H1 (cell line): ENCODE results near the gene HOXB9. TPM values are rescaled to one million over a fixed set of nuclear protein-coding genes. Genes with fewer than 3 reads are reported as not detected.

Experiments
- CTCF ChIA-PET: fragments of 300-600 bp; sonication (Branson Sonifier 250); formaldehyde crosslinking; loops from one replicate; lab custom pipeline; 2021; ENCODE audit not compliant: partially characterized antibody; lab: Charles Lee
- POLR2A ChIA-PET: fragments of 300-600 bp; sonication (Branson Sonifier 250); formaldehyde crosslinking; loops from one replicate; lab custom pipeline; 2021; ENCODE audit warnings: inconsistent platforms; ENCODE audit not compliant: partially characterized antibody; lab: Charles Lee
- DNase-seq, 2 experiments: peaks; one replicate each; pipeline versions ENCODE4 v3.0.0 to v3.0.0-alpha.2; 2010 to 2022; ENCODE audit warnings: low spot score in 2 of 2, low read depth in 1 of 2, mixed read lengths in 1 of 2
- FAIRE-seq: peaks from 2 replicates; lab custom pipeline; 2011; peaks lifted over from hg19 to GRCh38; lab: Jason Lieb, UNC
- H2AFZ ChIP-seq: 2 replicates; pipeline ENCODE4 v1.8.1; 2012; ENCODE audit warnings: low read length, inconsistent platforms
- H2AK5ac ChIP-seq: 2 replicates; pipeline ENCODE4 v1.6.1; 2013; ENCODE audit warnings: low read depth, low read length
- H2BK120ac ChIP-seq: replicated peaks from 2 replicates; pipeline ENCODE3; 2013; ENCODE audit warnings: low read depth, low read length, inconsistent platforms
- H2BK12ac ChIP-seq: 2 replicates; pipeline ENCODE4 v1.6.1; 2013; ENCODE audit warnings: low read depth, low read length
- H2BK15ac ChIP-seq: 2 replicates; pipeline ENCODE4 v1.6.1; 2013; ENCODE audit warnings: low read length
- H2BK20ac ChIP-seq: 2 replicates; pipeline ENCODE4 v1.6.1; 2013; ENCODE audit warnings: low read length
- H2BK5ac ChIP-seq: 2 replicates; pipeline ENCODE4 v1.6.1; 2013; ENCODE audit warnings: low read depth, low read length
- H3K14ac ChIP-seq: 2 replicates; pipeline ENCODE4 v1.6.1; 2013; ENCODE audit warnings: inconsistent platforms; ENCODE audit not compliant: insufficient read length
- H3K18ac ChIP-seq: 2 replicates; pipeline ENCODE4 v1.6.1; 2013; ENCODE audit warnings: low read length; ENCODE audit errors: extremely low read depth
- H3K23ac ChIP-seq: 2 replicates; pipeline ENCODE4 v1.6.1; 2013; ENCODE audit warnings: inconsistent platforms; ENCODE audit not compliant: insufficient read length
- H3K23me2 ChIP-seq: 2 replicates; pipeline ENCODE4 v1.6.1; 2013; ENCODE audit warnings: low read depth, low read length
- H3K27ac ChIP-seq: 2 replicates; pipeline ENCODE4 v1.6.1; 2011; ENCODE audit warnings: low read depth, low read length, inconsistent platforms
- H3K27me3 ChIP-seq, 4 experiments: replicated peaks in 1 of 4; 1 replicate in 1 of 4; 2 replicates in 3 of 4; pipeline versions ENCODE4 v1.6.1 to v1.8.1; 2011 to 2013; ENCODE audit warnings: low read length in 3 of 4, mild to moderate bottlenecking in 3 of 4, inconsistent platforms in 2 of 4, mixed read lengths in 2 of 4, moderate library complexity in 1 of 4; ENCODE audit not compliant: control insufficient read depth in 3 of 4, insufficient read depth in 3 of 4; ENCODE audit errors: extremely low read depth in 1 of 4
- H3K36me3 ChIP-seq, 4 experiments: 2 replicates each; pipeline versions ENCODE4 v1.6.1 to v1.8.1; 2011 to 2013; ENCODE audit warnings: mild to moderate bottlenecking in 4 of 4, low read length in 3 of 4, moderate library complexity in 2 of 4, control low read depth in 1 of 4, inconsistent platforms in 1 of 4; ENCODE audit not compliant: insufficient read depth in 4 of 4, control insufficient read depth in 2 of 4
- H3K4ac ChIP-seq: replicated peaks from 2 replicates; pipeline ENCODE3; 2013; ENCODE audit warnings: low read length, low read depth, mixed read lengths, inconsistent platforms; ENCODE audit not compliant: insufficient read length
- H3K4me1 ChIP-seq, 4 experiments: replicated peaks in 1 of 4; 1 replicate in 1 of 4; 2 replicates in 3 of 4; pipeline versions ENCODE4 v1.6.1 to v1.8.1; 2011 to 2013; ENCODE audit warnings: low read length in 3 of 4, inconsistent platforms in 2 of 4, mixed read lengths in 1 of 4; ENCODE audit not compliant: insufficient read depth in 4 of 4, control insufficient read depth in 3 of 4
- H3K4me2 ChIP-seq, 2 experiments: 2 replicates each; pipeline versions ENCODE4 v1.6.1 to v1.8.1; 2011 to 2013; ENCODE audit warnings: low read depth in 2 of 2, low read length in 2 of 2, control low read depth in 1 of 2, inconsistent platforms in 1 of 2, mild to moderate bottlenecking in 1 of 2; ENCODE audit not compliant: insufficient read depth in 1 of 2
- H3K4me3 ChIP-seq, 4 experiments: fragments of 200-600, 300-600 bp in 1 of 4; sonication (generic), shearing (Covaris generic), sonication (Bioruptor Twin) in 1 of 4; 2 replicates each; pipeline versions ENCODE4 v1.5.1 to v1.8.1; 2011 to 2016; ENCODE audit warnings: low read length in 4 of 4, low read depth in 3 of 4, control low read depth in 2 of 4, inconsistent platforms in 2 of 4, mild to moderate bottlenecking in 2 of 4, mixed read lengths in 1 of 4, moderate library complexity in 1 of 4; ENCODE audit not compliant: insufficient read depth in 2 of 4; ENCODE audit errors: extremely low read depth in 1 of 4
- H3K56ac ChIP-seq: replicated peaks from 2 replicates; pipeline ENCODE3; 2013; ENCODE audit warnings: low read depth, mild to moderate bottlenecking, mixed read lengths, low read length, inconsistent platforms; ENCODE audit not compliant: insufficient read length
- H3K79me1 ChIP-seq: 2 replicates; pipeline ENCODE4 v1.6.1; 2013; ENCODE audit warnings: low read depth, low read length, control low read depth
- H3K79me2 ChIP-seq, 2 experiments: 2 replicates each; pipeline versions ENCODE4 v1.6.1 to v1.8.1; 2012 to 2013; ENCODE audit warnings: low read length in 2 of 2, mild to moderate bottlenecking in 2 of 2, inconsistent platforms in 1 of 2; ENCODE audit not compliant: insufficient read depth in 2 of 2, control insufficient read depth in 1 of 2
- H3K9ac ChIP-seq, 4 experiments: replicated peaks in 1 of 4; 1 replicate in 1 of 4; 2 replicates in 3 of 4; pipeline versions ENCODE4 v1.6.1 to v1.8.1; 2011 to 2013; ENCODE audit warnings: low read depth in 3 of 4, low read length in 3 of 4, control low read depth in 2 of 4, mild to moderate bottlenecking in 2 of 4, moderate library complexity in 2 of 4, inconsistent platforms in 1 of 4; ENCODE audit errors: extremely low read depth in 1 of 4
- H3K9me3 ChIP-seq, 2 experiments: 2 replicates each; pipeline versions ENCODE4 v1.6.1 to v1.8.1; 2012 to 2013; ENCODE audit warnings: mild to moderate bottlenecking in 2 of 2, moderate library complexity in 2 of 2, control low read depth in 1 of 2, inconsistent platforms in 1 of 2, low read depth in 1 of 2, low read length in 1 of 2, mixed read lengths in 1 of 2; ENCODE audit not compliant: insufficient read depth in 2 of 2
- H4K20me1 ChIP-seq, 2 experiments: replicated peaks in 1 of 2; 2 replicates each; pipeline versions ENCODE3 to v1.8.1; 2011 to 2013; ENCODE audit warnings: inconsistent platforms in 2 of 2, low read length in 2 of 2, mild to moderate bottlenecking in 1 of 2; ENCODE audit not compliant: insufficient read depth in 2 of 2, control insufficient read depth in 1 of 2
- H4K5ac ChIP-seq: 2 replicates; pipeline ENCODE4 v1.6.1; 2013; ENCODE audit warnings: low read length, low read depth, mixed read lengths, inconsistent platforms; ENCODE audit not compliant: insufficient read length
- H4K8ac ChIP-seq: 2 replicates; pipeline ENCODE4 v1.8.0; 2013; ENCODE audit warnings: mild to moderate bottlenecking, moderate library complexity, low read length, inconsistent platforms; ENCODE audit not compliant: insufficient read depth; ENCODE audit errors: extremely low read depth
- H4K91ac ChIP-seq: replicated peaks from 2 replicates; pipeline ENCODE3; 2013; ENCODE audit warnings: low read length, mixed read lengths, inconsistent platforms; ENCODE audit not compliant: insufficient read length
- BCL11A ChIP-seq, 2 experiments: IDR thresholded peaks; one replicate each; pipeline ENCODE4 v1.6.1; 2011; ENCODE audit warnings: low read depth in 2 of 2, low read length in 2 of 2, mild to moderate bottlenecking in 2 of 2
- RNF2 ChIP-seq: fragments of 200-900, 300-1000 bp; sonication (generic); IDR thresholded peaks from 2 replicates; pipeline ENCODE4 v1.7.1; 2016; ENCODE audit warnings: borderline replicate concordance, low read depth, mild to moderate bottlenecking, antibody characterized with exemption, low read length; ENCODE audit not compliant: poor library complexity, severe bottlenecking; ENCODE audit errors: missing control alignments
- YY1 ChIP-seq: IDR thresholded peaks from 2 replicates; pipeline ENCODE4 v1.6.1; 2011; ENCODE audit warnings: low read depth, mild to moderate bottlenecking, low read length
- WGBS, 2 experiments: shearing (Covaris generic) in 1 of 2; methylation state at CpG; one replicate each; pipeline versions ENCODE4 v1.1.6 to v1.1.7; 2013 to 2015; ENCODE audit warnings: low lambda C conversion rate in 2 of 2, mixed read lengths in 2 of 2, inconsistent platforms in 1 of 2, low coverage in 1 of 2, missing lambda C conversion rate in 1 of 2; ENCODE audit not compliant: insufficient replicate concordance in 2 of 2, insufficient coverage in 1 of 2, insufficient read length in 1 of 2; ENCODE audit errors: extremely low coverage in 1 of 2, missing lambda C conversion rate in 1 of 2; 5-methylcytosine and 5-hydroxymethylcytosine counted together
- polyA plus RNA-seq, 7 experiments: library from polyadenylated mRNA; depleted of rRNA in 3 of 7; stranded (reverse) in 5 of 7; unstranded in 2 of 7; fragments of >200 nt in 5 of 7; fragments of 200-250 nt in 2 of 7; gene quantifications; 1 replicate in 5 of 7; 2 replicates in 1 of 7; 4 replicates in 1 of 7; pipeline versions ENCODE4 v1.2.1 to v1.2.3, GENCODE V29; 2011 to 2013; ENCODE audit warnings: missing spikeins in 2 of 7, mixed read lengths in 2 of 7
- total RNA-seq: library from RNA; stranded (reverse); fragmentation: NEBNext Ultra II Directional; extraction: Animal tissue kit (Norgen Biotek cat#: 25700); gene quantifications from 2 replicates; pipeline ENCODE4 v1.2.1, GENCODE V29; 2021

The HOXB9 gene
- total and polyA plus RNA-seq, 2 of the 8 experiments (the other 6 are each of a cell fraction or from before 2014, with no cell fraction given): not detected

DNA sequence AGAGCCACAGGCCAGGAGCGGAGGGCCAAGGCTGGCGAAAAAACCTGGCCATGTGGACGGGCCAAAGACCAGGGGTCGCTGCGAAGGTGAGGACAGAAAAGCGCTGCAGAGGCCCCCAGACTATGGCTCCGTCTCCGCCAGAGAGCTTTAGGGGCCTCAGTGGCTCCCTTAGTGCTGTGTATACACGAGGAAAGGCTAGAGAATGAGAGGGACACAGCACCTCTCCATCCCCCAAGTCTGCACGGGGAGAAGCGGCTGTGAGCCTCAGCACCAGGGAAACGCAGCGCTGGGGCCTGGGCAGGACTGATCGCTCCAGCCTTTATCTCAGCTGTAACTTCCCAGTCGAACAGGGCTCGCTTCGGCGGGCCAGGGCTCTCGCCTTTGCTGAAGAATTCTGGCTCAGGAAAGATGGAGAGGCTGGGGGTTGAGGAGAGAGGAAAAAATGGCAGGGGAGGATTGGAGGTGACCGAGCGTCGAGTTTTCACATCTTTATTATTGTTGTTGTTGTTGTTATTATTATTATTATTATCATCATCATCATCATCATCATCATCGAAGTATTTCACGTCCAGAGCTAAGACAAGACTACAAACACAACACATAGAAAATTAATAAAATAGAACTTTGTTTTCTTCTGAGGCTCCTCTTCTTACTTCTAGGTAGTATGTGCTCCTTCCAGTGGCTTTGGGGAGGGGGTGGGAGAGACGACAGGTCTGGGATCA, 30.7 kb downstream of the HOXB9 start:
- Histone ChIP-seq H4K8ac (no peak overlapping the region), H2AK5ac (0 out of 2 replicates have a peak overlapping the region, but pooled peaks have one; percentile 19), H3K36me3 (no peaks in the 10 kb centered on the region; a peak in 1 of 8 replicates), H2BK120ac (no peak overlapping the region), H2BK5ac (no peak overlapping the region), H3K23ac (no peak overlapping the region), H2BK20ac (no peak overlapping the region), H2BK15ac (no peak overlapping the region), H3K9ac (no peak overlapping the region), H4K5ac (no peak overlapping the region), H3K4me3 (no peak overlapping the region), H3K27me3 (peaks cover 96 to 100% (median 99%) of the 10 kb centered on the region in 4 experiments), H3K14ac (no peak overlapping the region), H3K4me2 (peak overlapping the region in 1 of 2 experiments; percentile 21; a peak in 1 of 4 replicates), H3K4me1 (peaks cover 0 to 12% (median 4%) of the 10 kb centered on the region in 4 experiments; a peak in 5 of 7 replicates), H2BK12ac (peak overlapping the region; percentile 27; the same call in 1 of the 2 replicates), H4K91ac (no peak overlapping the region), H3K79me2 (no peaks in the 10 kb centered on the region), H3K56ac (peak overlapping the region; percentile 17), H3K79me1 (no peaks in the 10 kb centered on the region), H3K23me2 (no peaks in the 10 kb centered on the region; the same call in 1 of the 2 replicates), H3K4ac (no peak overlapping the region)
- POLR2A ChIA-PET: no interaction called here
- 19% methylated on average over 25 of the region's 25 CpGs; no CpG with 5 or more reads in 1 of the 2 experiments for WGBS, 2 experiments
- FAIRE-seq: no peak
- no peak for DNase-seq
- CTCF ChIA-PET: interaction anchor here (0.6 to 7.0 kb wide), 12 partner anchors 17 to 748 kb away, joined by 3 to 53 read pairs (median 5); no protein-coding TSS in a partner anchor
- TF ChIP-seq YY1 (no peak), BCL11A (IDR thresholded peaks at IDR 0.05; ENCODE audit: low read depth in 2 of 2, low read length in 2 of 2) (no peak), RNF2 (peak; percentile 56)
- TF ChIP-seq, all 59 proteins: peak for 1
- H2AFZ ChIP-seq: no peak overlapping the region
- no peak overlapping the region for H3K27ac ChIP-seq
- H3K18ac ChIP-seq: no peak overlapping the region
- peaks cover 39 to 52% of the 10 kb centered on the region in 2 experiments for H4K20me1 ChIP-seq
- no peaks in the 10 kb centered on the region; a peak in 1 of 4 replicates for H3K9me3 ChIP-seq
